Measurements from ENCODE around the gene RARS2.

Gene RARS2

DNA sequence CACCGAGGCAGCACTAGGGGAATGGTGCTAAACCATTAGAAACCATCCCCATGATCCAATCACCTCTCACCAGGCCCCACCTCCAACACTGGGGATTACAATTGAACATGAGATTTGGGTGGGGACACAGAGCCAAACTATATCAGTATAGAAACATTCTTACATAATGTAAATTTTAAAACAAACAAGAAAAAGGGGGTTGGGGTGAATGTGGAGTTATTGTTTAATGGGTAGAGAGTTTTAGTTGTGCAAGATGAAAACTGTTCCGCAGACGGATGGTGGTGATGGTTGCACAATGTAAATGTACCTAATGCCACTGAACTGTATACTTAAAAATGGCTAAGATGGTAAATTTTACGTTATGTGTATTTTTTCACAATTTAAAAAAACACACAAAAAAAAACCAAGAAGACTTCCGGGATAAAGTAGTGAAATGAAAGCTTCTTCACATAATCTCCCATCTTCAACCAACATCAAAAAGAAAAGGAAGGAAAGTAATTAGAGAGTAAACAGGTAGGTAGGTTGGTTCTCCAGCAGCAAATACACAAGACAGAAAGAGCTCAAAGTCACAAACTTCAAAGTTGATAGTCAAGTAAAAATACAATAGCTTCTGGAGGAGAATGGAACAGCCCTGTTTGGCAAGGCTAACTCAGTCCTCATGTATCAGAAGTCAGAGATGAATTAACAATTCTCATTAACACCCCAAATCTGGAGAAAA is 16.3 kb downstream of the RARS2 start:
- DNase-seq (ENCODE audit: low read depth) = no peak

- DNase-seq (ENCODE audit: low read depth) = no peak
Measured at GRCh38 chr6:87572883-87573282, 16.9 kb downstream of the RARS2 start.

- no peak for DNase-seq (ENCODE audit: low read depth)
Measured at GRCh38 chr6:87572021-87572420, 17.8 kb downstream of the RARS2 start.

GRCh38 chr6:87561017-87561416 is 28.8 kb downstream of the RARS2 start:
- DNase-seq (ENCODE audit: low read depth) = no peak

GRCh38 chr6:87558446-87558845 is 31.3 kb downstream of the RARS2 start:
- DNase-seq (ENCODE audit: low read depth) = no peak

- no peak for DNase-seq (ENCODE audit: low read depth)
Measured at GRCh38 chr6:87555506-87555905, 34.3 kb downstream of the RARS2 start.

DNA sequence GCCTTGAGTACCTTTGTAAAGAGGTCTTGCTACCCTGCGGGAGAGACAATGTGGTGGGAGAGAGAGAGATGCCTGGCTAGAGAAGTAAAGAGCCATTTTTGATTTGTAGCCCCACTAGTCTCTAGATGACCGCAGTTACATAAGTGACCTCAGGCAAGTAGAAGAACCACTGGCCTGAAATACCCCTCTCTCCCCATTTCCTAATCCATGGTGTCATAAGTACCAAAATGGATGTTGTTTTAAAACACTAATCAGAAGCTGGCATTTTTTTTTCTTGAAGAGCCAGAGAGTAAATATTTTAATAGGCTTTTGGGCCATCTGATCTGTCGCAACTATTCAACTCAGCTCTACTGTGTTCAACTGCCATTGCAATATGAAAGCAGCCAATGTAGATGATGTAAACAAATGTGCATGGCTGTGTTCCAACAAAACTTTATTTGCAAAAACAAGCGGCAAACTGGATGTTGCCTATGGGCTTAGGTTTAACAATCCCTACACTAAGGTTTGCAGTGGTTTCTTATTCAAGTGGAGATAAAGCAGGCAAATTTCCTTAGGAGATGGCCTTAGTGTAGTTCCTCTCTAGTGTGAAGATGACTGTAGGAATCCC is 36.5 kb downstream of the RARS2 start:
- DNase-seq (ENCODE audit: low read depth) = no peak

DNA sequence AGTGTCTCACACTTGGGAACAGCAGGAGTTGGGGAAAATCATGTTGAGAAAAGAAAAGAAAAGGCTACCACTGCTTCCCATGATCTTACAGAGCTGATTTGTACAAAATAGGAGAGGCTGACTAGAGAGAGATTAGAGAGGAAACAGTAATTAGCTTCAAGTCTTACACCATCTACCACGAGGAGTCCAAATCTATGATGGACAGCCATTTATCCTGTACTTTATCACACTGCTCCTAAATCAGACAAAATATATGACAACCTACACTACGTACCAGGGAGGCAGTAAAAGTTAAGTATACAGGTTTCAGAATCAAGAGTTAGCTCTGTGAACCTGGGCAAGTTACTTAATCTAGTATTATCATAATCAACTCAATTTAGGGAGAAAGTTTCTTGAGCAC is 38.0 kb downstream of the RARS2 start:
- no peak for DNase-seq (ENCODE audit: low read depth)

GRCh38 chr6:87544474-87544735 is 45.4 kb downstream of the RARS2 start:
- DNase-seq (ENCODE audit: low read depth) = no peak

DNA sequence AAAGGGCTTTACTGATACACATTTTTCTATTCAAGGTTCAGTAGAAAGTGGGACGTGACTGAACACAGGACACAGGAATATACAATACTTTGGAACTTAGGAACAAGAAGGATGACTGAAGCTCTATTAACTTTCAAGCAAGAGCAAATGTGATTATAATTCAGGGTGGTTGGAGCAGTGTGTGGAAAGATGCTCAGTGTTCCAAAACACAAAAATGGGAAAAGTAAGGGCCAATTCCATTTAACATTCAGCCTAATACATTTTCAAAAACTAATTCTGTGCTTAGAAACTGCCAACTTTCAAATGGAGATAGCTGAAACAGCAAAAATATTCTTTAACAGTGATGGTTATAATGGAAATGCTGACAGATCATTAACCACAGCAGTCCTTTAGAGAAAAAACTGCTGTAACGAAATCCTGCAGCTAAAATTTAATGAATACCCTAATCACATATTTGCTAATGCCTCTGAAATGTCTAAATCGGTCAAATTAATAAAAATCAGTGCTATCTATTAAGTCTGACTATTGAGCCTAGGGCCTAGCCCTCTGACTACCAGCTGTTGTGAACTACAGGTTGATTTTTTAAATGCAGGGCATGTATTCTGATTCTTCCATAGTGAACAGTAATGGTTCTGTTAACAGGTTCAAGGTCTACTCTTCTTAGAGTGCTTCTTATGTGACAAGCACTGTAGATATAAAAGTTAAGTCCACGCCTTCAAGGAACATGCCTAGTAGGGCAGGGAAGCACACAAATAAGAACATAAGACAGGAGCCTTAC is 45.9 kb downstream of the RARS2 start:
- DNase-seq (ENCODE audit: low read depth) = no peak

DNA sequence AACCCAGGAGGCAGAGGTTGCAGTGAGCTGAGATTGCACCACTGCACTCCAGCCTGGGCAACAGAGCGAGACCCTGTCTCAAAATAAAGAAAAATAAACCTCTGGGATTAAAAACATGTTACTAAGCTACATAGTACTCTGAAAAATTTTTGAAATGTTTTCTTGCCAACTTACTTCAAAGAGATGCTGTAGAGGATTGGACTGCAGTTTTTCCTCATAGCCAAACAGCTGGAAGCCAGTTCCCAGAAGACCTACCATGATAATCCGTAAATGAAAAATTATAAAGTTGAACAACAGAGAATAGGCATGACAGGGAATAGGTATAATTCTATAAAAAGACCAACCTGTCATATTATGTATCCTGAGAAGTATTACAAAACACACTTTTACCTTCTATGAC is 48.0 kb downstream of the RARS2 start:
- no peak for DNase-seq (ENCODE audit: low read depth)

DNA sequence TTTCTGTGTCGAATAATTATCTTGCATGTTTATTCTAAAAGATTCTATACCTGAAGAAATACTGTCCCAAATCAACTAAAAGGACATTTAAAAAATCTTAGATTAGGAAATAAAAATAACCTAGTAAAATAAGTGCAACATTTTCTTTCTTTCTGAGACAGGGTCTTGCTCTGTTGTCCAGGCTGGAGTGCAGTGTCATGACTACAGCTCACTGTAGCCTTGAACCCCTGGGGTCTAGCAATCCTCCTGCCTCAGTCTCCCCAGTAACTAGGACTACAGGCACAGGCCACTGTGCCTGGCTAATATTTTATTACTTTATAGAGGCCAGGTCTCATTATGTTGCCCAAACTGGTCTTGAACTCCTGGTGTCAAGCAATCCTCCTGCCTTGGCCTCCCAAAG is 48.7 kb downstream of the RARS2 start:
- DNase-seq (ENCODE audit: low read depth) = no peak

DNA sequence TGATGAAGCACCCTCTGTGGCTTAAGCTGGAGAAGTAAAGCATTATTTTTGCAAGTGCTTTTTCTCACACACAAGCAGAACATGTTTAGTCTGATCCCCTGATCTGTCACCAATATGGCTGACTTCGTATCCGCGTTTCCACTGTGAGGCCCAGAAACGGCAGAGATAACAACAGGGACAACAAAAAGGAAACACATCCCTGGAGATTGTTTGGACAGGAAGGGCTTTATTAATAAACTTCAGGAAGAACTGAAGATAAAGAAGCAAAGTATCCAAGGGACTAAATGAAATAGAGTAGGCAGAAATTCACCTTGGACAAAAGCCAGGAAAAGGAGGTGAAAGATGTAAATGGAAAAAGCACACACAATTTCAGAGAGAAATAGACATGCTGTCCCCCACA is 49.2 kb downstream of the RARS2 start:
- no peak for DNase-seq (ENCODE audit: low read depth)

- DNase-seq (ENCODE audit: low read depth) = no peak
Measured at GRCh38 chr6:87539554-87539953, 50.2 kb downstream of the RARS2 start.

DNA sequence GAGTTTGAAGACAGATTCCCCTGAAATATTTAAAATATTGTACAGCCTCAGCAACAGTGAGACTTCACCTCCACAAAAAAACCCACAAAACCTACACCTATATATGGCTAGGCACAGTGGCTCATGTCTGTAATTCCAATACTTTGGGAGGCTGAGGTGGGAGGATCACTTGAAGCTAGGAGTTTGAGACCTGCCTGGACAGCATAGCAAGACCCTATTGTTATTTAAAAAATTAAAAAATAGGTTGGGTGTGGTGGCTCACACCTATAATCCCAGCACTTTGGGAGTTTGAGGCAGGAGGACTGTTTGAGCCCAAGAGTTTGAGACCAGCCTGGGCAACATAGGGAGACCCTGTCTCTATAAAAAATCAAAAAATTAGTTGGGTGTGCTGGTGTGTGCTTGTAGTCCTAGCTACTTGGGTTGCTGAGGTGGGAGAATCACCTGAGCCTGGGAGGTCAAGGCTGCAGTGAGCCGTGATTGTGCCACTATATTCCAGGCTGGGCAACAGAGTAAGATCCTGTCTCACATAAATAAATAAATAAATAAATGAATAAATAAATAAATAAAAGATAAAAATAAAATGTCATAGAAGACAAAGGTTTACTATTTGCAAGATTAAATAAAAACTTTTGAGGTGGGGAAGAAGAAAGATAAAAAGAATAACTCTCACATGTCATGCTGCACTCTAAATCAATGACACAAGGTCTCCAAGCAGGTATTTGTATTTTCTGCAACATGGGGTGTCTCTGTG is 51.1 kb downstream of the RARS2 start:
- DNase-seq (ENCODE audit: low read depth) = no peak

GRCh38 chr6:87534377-87535047 is 55.3 kb downstream of the RARS2 start:
- DNase-seq (ENCODE audit: low read depth) = no peak

DNA sequence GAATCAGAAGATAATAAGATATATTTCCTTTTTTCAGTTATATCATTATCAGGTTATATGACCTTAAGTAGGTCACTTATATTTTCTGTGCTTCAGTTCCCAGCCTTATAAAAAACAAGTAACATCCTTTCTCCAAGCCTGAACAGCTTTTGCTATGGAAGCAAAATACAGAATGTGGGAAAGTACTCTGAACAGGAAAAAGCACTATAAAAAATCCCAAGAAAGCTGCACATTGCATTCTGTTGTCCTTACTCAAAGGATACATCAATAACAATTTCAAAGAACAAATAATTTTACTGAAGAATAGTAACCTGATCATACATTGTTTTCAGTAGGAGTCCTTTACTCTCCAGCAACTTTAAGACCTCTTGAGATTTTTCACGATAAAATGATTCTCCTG is 60.6 kb downstream of the RARS2 start:
- DNase-seq (ENCODE audit: low read depth) = no peak

- no peak for DNase-seq (ENCODE audit: low read depth)
Measured at GRCh38 chr6:87522686-87523085, 67.1 kb downstream of the RARS2 start.

GRCh38 chr6:87518453-87518852 is 71.3 kb downstream of the RARS2 start:
- DNase-seq (ENCODE audit: low read depth) = no peak

DNA sequence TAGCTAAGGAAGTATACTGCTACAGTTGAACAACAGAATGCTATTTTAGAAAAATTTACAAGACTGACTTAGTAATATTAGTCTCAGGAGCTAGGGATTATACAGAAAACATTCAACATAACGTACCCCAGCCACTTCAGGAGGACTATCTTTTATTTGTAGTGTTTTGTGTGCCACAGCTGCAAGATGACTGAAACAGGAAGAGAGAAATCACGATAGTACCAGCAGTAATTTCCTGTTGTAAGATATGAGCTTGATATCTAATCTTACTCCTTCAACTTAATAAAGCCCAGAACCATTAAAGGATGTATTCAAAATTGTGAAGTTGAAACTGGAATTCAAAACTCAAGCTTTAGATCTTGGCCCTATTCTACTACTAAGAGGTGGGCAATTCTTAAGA is 75.0 kb downstream of the RARS2 start:
- DNase-seq (ENCODE audit: low read depth) = no peak

DNA sequence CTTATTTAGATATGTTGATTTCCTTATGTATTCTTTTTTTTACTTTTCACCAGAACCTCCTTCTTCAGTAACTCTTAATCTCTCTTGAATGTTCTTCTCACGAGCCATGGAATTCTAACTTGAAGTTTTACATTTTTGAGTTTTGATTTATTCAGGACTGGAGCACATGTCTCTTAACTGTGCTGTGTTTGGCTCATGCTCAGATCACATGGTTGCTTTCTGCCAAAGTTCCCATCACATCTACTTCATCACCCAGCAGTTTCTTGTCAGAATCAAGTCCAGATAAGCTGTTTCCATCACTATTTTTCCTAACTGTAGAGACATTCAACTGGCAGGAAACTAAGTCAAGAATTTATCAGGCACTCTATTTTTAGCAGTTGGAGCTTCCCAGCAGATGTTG is 85.3 kb downstream of the RARS2 start:
- no peak for DNase-seq (ENCODE audit: low read depth)

DNA sequence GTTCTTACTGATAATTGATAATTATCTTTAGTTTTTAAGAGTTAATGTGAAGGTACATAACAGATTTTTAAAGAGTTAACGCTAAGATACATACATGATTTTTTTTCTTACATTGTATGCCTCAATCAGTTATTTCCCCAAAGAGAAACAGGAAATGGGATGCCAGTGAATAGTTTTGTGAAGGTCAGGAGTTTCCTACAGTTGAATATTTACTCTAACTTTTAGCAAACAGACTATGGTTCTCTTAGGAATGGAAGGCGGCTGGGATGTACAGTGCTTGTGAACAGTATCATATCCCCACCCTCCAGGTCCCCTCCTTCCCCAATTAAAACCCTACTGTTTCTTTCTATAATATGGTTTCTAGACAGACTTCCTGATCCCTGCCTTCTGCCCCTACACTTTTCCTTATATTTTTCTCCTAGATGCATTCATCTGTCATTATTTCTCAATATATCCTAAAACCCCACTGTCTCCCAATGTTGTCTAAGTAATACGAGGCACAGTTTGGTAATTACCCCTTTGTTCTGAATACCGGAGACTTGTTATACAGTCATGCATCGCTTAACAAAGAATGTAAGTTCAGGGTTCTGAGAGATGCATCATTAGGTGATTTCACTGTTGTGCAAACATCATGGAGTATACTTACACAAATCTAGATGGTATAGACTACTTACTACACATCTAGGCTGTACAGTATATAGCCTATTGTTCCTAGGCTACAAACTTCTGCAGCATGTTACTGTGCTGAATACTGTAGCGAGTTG is 87.8 kb downstream of the RARS2 start:
- DNase-seq (ENCODE audit: low read depth) = no peak
